Breast epithelium (tissue), 4 donors: Measurements from ENCODE around the gene NEK3. TPM values are rescaled to one million over a fixed set of nuclear protein-coding genes. Genes with fewer than 3 reads are reported as not detected.
"Not testable (repeated sequence)": the region's sequence is repeated elsewhere in the genome, so short reads cannot be mapped to it uniquely, and the experiment has no call there.

Source experiments
- DNase-seq, 2 donors: peaks; one replicate each; pipeline ENCODE4 v3.0.0-alpha.2; 2019; ENCODE audit warnings: low spot score in 2 of 2
- H3K27ac ChIP-seq, 2 donors: fragments of 200-600 bp; sonication (generic) in 1 of 2; one replicate each; pipeline ENCODE4 v1.5.1; 2016 to 2019; ENCODE audit warnings: mild to moderate bottlenecking in 1 of 2
- H3K27me3 ChIP-seq, 2 donors: fragments of 200-600 bp; sonication (generic) in 1 of 2; one replicate each; pipeline versions ENCODE4 v1.5.1 to v1.6.0; 2017 to 2019; ENCODE audit warnings: control low read depth in 1 of 2, mild to moderate bottlenecking in 1 of 2
- H3K36me3 ChIP-seq: fragments of 200-600 bp; one replicate; pipeline ENCODE4 v1.5.1; 2019
- H3K4me1 ChIP-seq, 2 donors: fragments of 200-600 bp; sonication (generic); one replicate each; pipeline ENCODE4 v1.5.1; 2016 to 2019; ENCODE audit warnings: control low read depth in 1 of 2
- H3K4me3 ChIP-seq, 3 donors: fragments of 200-600 bp; sonication (generic); 1 replicate in 2 of 3; 2 replicates in 1 of 3; pipeline ENCODE4 v1.5.1; 2016 to 2019; ENCODE audit warnings: mild to moderate bottlenecking in 3 of 3, moderate library complexity in 2 of 3
- H3K9me3 ChIP-seq, 2 donors: fragments of 200-600 bp; sonication (generic) in 1 of 2; one replicate each; pipeline ENCODE4 v1.5.1; 2016 to 2019; ENCODE audit warnings: control low read depth in 1 of 2
- CTCF ChIP-seq, 3 donors: fragments of 450-650 bp; IDR thresholded peaks; one replicate each; pipeline ENCODE4 v1.5.1; 2016 to 2017; ENCODE audit warnings: antibody characterized with exemption in 3 of 3, mild to moderate bottlenecking in 3 of 3, moderate library complexity in 3 of 3
- POLR2A ChIP-seq: fragments of 450-650 bp; IDR thresholded peaks from one replicate; pipeline ENCODE4 v1.6.1; 2016; ENCODE audit warnings: antibody characterized with exemption, mild to moderate bottlenecking, moderate library complexity
- POLR2AphosphoS5 ChIP-seq, 3 donors: sonication (generic); formaldehyde crosslinking; IDR thresholded peaks; one replicate each; pipeline ENCODE4 v1.6.1; 2017; ENCODE audit warnings: antibody characterized with exemption in 3 of 3
- intact Hi-C: fragments of 100-400 bp; cut with DNase I; formaldehyde crosslinking; loops from one replicate; pipeline ENCODE4 v1.15.1; 2023; ENCODE audit warnings: low total_unique reads
- total RNA-seq, 3 donors: library from RNA; depleted of rRNA; stranded (reverse); fragments of >200 nt; gene quantifications; one replicate each; pipeline ENCODE4 v1.1.0, GENCODE V29; 2016

The NEK3 gene
- total RNA-seq, 3 donors from 2014 or later: 12.5 to 16.8 (median 16.7) TPM

- no peaks in the 10 kb centered on the region for H3K4me1 ChIP-seq
These were observed 67.3 kb downstream of the NEK3 start for GRCh38 chr13:52092087-52092486.

GRCh38 chr13:52091473-52091872, 67.9 kb downstream of the NEK3 start:
- no peaks in the 10 kb centered on the region for H3K27me3 ChIP-seq
- no peak for DNase-seq
- H3K27ac ChIP-seq: no peak overlapping the region
- H3K9me3 ChIP-seq: no peaks in the 10 kb centered on the region
- no peaks in the 10 kb centered on the region for H3K36me3 ChIP-seq
- no peaks in the 10 kb centered on the region for H3K4me1 ChIP-seq
- TF ChIP-seq POLR2A (no peak), POLR2AphosphoS5 (IDR thresholded peaks at IDR 0.05) (no peak), CTCF (IDR thresholded peaks at IDR 0.05) (no peak)
- intact Hi-C loops: no loop called here
- H3K4me3 ChIP-seq: no peak overlapping the region

More at GRCh38 chr13:52092087-52092486, 67.3 kb downstream of the NEK3 start:
- Histone ChIP-seq H3K27ac (no peak overlapping the region), H3K36me3 (no peaks in the 10 kb centered on the region), H3K9me3 (no peaks in the 10 kb centered on the region), H3K27me3 (no peaks in the 10 kb centered on the region), H3K4me3 (no peak overlapping the region)
- TF ChIP-seq POLR2A (no peak), CTCF (IDR thresholded peaks at IDR 0.05) (no peak), POLR2AphosphoS5 (IDR thresholded peaks at IDR 0.05) (no peak)
- intact Hi-C loops: no loop called here
- DNase-seq: no peak

GRCh38 chr13:52085421-52085820, 74.0 kb downstream of the NEK3 start:
- H3K4me1 ChIP-seq: no peaks in the 10 kb centered on the region
- H3K36me3 ChIP-seq: no peaks in the 10 kb centered on the region
- DNase-seq: no peak
- TF ChIP-seq POLR2A: no peak
- TF ChIP-seq POLR2AphosphoS5 (IDR thresholded peaks at IDR 0.05): no peak
- TF ChIP-seq CTCF (IDR thresholded peaks at IDR 0.05): no peak
- H3K9me3 ChIP-seq: no peaks in the 10 kb centered on the region
- H3K4me3 ChIP-seq: no peak overlapping the region
- H3K27ac ChIP-seq: no peak overlapping the region
- H3K27me3 ChIP-seq: no peaks in the 10 kb centered on the region
- intact Hi-C loops: no loop called here

- H3K4me1 ChIP-seq, DNase-seq, intact Hi-C loops, H3K27me3 ChIP-seq, H3K27ac ChIP-seq, H3K9me3 ChIP-seq, H3K4me3 ChIP-seq, H3K36me3 ChIP-seq: not testable (repeated sequence)
These were observed 74.4 kb downstream of the NEK3 start for GRCh38 chr13:52084981-52085380.

Other genes with a start within 250 kb of the NEK3 start
- 1 to 10 TPM; 6.9 to 9.2 (median 7.2) TPM for gene ATP7B, start 148.1 kb downstream of the NEK3 start, total RNA-seq
- gene ALG11, start 147.2 kb downstream of the NEK3 start, total RNA-seq: 10 to 100 TPM; 25.6 to 29.0 (median 28.1) TPM
- 10 to 100 TPM; 17.3 to 22.2 (median 20.3) TPM for gene UTP14C, start 134.9 kb downstream of the NEK3 start, total RNA-seq
- gene NEK5, start 30.5 kb downstream of the NEK3 start, total RNA-seq: 1 to 10 TPM in 1 of 3 donors, under 1 TPM in 2; 0.16 to 2.9 (median 0.98) TPM
- 1 to 10 TPM; 5.8 to 9.8 (median 9.1) TPM for gene THSD1, start 246.6 kb upstream of the NEK3 start, total RNA-seq